Panc1 (cell line): ENCODE data around the gene IST1. TPM values are rescaled to one million over a fixed set of nuclear protein-coding genes. Genes with fewer than 3 reads are reported as not detected.

Source experiments
- ATAC-seq: fragments of 200-7000 bp; cut with Tn5 transposase; 2 replicates; pipeline ENCODE4 v1.9.1; 2020; ENCODE audit warnings: mild to moderate bottlenecking, moderate library complexity
- BruUV-seq: library from RNA; stranded (reverse); fragments of 400-500 nt; replicated peaks from 2 replicates; lab custom pipeline; 2021; lab: Mats Ljungman, UMichigan
- CTCF ChIA-PET: fragments of 300-600 bp; sonication (Branson Sonifier 250); formaldehyde crosslinking; loops from one replicate; lab custom pipeline; 2022; ENCODE audit warnings: antibody characterized with exemption; lab: Charles Lee
- POLR2A ChIA-PET: fragments of 300-600 bp; sonication (Branson Sonifier 250); formaldehyde crosslinking; loops from one replicate; lab custom pipeline; 2022; ENCODE audit warnings: antibody characterized with exemption; lab: Charles Lee
- DNase-seq: peaks from one replicate; pipeline ENCODE4 v3.0.0-alpha.2; 2010; ENCODE audit warnings: low read depth, low spot score
- H3K27ac ChIP-seq: 2 replicates; pipeline ENCODE4 v1.5.1; 2011; ENCODE audit warnings: mild to moderate bottlenecking, low read length, inconsistent platforms
- H3K27me3 ChIP-seq: fragments of 200-500 bp; sonication (Bioruptor generic); 2 replicates; pipeline ENCODE4 v1.6.0; 2014; ENCODE audit warnings: low read length, inconsistent platforms; ENCODE audit not compliant: control insufficient read depth, insufficient read depth
- H3K36me3 ChIP-seq: fragments of 200-500 bp; sonication (Bioruptor generic); 2 replicates; pipeline ENCODE4 v1.5.1; 2014; ENCODE audit warnings: inconsistent platforms, mild to moderate bottlenecking, low read length, moderate library complexity; ENCODE audit not compliant: control insufficient read depth, insufficient read depth
- H3K4me1 ChIP-seq: 2 replicates; pipeline ENCODE4 v1.5.1; 2011; ENCODE audit warnings: inconsistent platforms, mild to moderate bottlenecking, low read length, moderate library complexity; ENCODE audit not compliant: control insufficient read depth, insufficient read depth
- H3K4me3 ChIP-seq, 2 experiments: 2 replicates each; pipeline ENCODE4 v1.5.1; 2011 to 2012; ENCODE audit warnings: low read depth in 2 of 2, low read length in 2 of 2, mild to moderate bottlenecking in 2 of 2, inconsistent platforms in 1 of 2, moderate library complexity in 1 of 2
- H3K9me3 ChIP-seq: fragments of 200-500 bp; sonication (Bioruptor generic); 2 replicates; pipeline ENCODE4 v1.5.1; 2014; ENCODE audit warnings: low read depth, mild to moderate bottlenecking, inconsistent platforms, low read length, moderate library complexity; ENCODE audit not compliant: control insufficient read depth, insufficient read depth
- CTCF ChIP-seq: fragments of 450-650 bp; IDR thresholded peaks from 2 replicates; pipeline ENCODE4 v1.5.1; 2017; ENCODE audit warnings: mild to moderate bottlenecking
- POLR2AphosphoS5 ChIP-seq: IDR thresholded peaks from 2 replicates; pipeline ENCODE4 v1.6.1; 2012; ENCODE audit warnings: mild to moderate bottlenecking, low read depth, low read length, moderate library complexity
- REST ChIP-seq, 2 experiments: IDR thresholded peaks; 2 replicates each; pipeline ENCODE4 v1.6.1; 2011 to 2012; ENCODE audit warnings: low read depth in 2 of 2, control low read depth in 1 of 2, low read length in 1 of 2, mild to moderate bottlenecking in 1 of 2, moderate library complexity in 1 of 2; ENCODE audit not compliant: insufficient read depth in 1 of 2
- SIN3A ChIP-seq: IDR thresholded peaks from 2 replicates; pipeline ENCODE4 v1.6.1; 2012; ENCODE audit warnings: low read depth, mild to moderate bottlenecking, low read length, moderate library complexity, borderline replicate concordance; ENCODE audit not compliant: insufficient read depth
- TCF7L2 ChIP-seq: IDR thresholded peaks from 2 replicates; pipeline ENCODE4 v1.6.1; 2011; ENCODE audit warnings: mild to moderate bottlenecking, low read depth, low read length, inconsistent platforms
- in situ Hi-C: cut with HindIII; loops from 2 replicates; pipeline ENCODE4 v1.10.0; 2016; ENCODE audit warnings: low sequenced_read_pairs, low pct_unique_long_range_greater_than_20kb
- intact Hi-C: fragments of 100-400 bp; cut with micrococcal nuclease; formaldehyde crosslinking; loops from one replicate; pipeline ENCODE4 v1.10.0; 2022; ENCODE audit not compliant: unreplicated experiment
- total RNA-seq: library from RNA; stranded (reverse); gene quantifications from one replicate; pipeline ENCODE4 v1.2.1, GENCODE V29; 2021; ENCODE audit not compliant: unreplicated experiment

The IST1 gene
- total RNA-seq, 1 experiment from 2014 or later = 173 TPM

GRCh38 chr16:71853413-71853812 lies 41.9 kb upstream of the IST1 start:
- CTCF ChIA-PET = no interaction called here
- TF ChIP-seq SIN3A = no peak
- no peak for TF ChIP-seq POLR2AphosphoS5
- no peak for TF ChIP-seq TCF7L2
- TF ChIP-seq CTCF = no peak
- no peak for TF ChIP-seq REST (IDR thresholded peaks at IDR 0.05; ENCODE audit: insufficient read depth in 1 of 2, low read depth in 2 of 2, low read length in 1 of 2)
- BruUV-seq = no TSS peak

GRCh38 chr16:71854369-71854948 lies 40.9 kb upstream of the IST1 start:
- POLR2A ChIA-PET = no interaction called here
- ATAC-seq = no peak
- no peaks in the 10 kb centered on the region for H3K27me3 ChIP-seq
- H3K36me3 ChIP-seq = no peaks in the 10 kb centered on the region
- no peaks in the 10 kb centered on the region for H3K4me1 ChIP-seq
- H3K9me3 ChIP-seq = no peaks in the 10 kb centered on the region
- BruUV-seq = no TSS peak
- in situ Hi-C loops (no loop called here), intact Hi-C loops (no loop called here)
- CTCF ChIA-PET = no interaction called here
- H3K27ac ChIP-seq = no peak overlapping the region
- no peak for DNase-seq
- TF ChIP-seq POLR2AphosphoS5 (no peak), TCF7L2 (no peak), REST (IDR thresholded peaks at IDR 0.05; ENCODE audit: insufficient read depth in 1 of 2, low read depth in 2 of 2, low read length in 1 of 2) (no peak), CTCF (no peak), SIN3A (no peak)
- H3K4me3 ChIP-seq = no peak overlapping the region

More at GRCh38 chr16:71853413-71853812, 41.9 kb upstream of the IST1 start:
- POLR2A ChIA-PET = no interaction called here
- Histone ChIP-seq H3K27me3 (no peaks in the 10 kb centered on the region), H3K27ac (no peak overlapping the region), H3K36me3 (no peaks in the 10 kb centered on the region; the same call in 1 of the 2 replicates), H3K4me3 (no peak overlapping the region), H3K9me3 (no peaks in the 10 kb centered on the region), H3K4me1 (no peaks in the 10 kb centered on the region)
- intact Hi-C loops (no loop called here), in situ Hi-C loops (no loop called here)
- DNase-seq (no peak), ATAC-seq (no peak)
